KMS-11 (cell line): Measurements from ENCODE around the gene ARHGEF28.

Source experiments
- H2AFZ ChIP-seq: fragments of 200-600 bp; sonication (generic); 2 replicates; pipeline ENCODE4 v1.6.1; 2016; ENCODE audit warnings: antibody characterized with exemption, mixed run types, low read depth
- H3K27ac ChIP-seq: fragments of 200-600 bp; sonication (generic); 2 replicates; pipeline ENCODE4 v1.6.1; 2016; ENCODE audit warnings: mild to moderate bottlenecking, mixed run types
- H3K27me3 ChIP-seq: fragments of 200-600 bp; sonication (generic); 2 replicates; pipeline ENCODE4 v1.6.1; 2017; ENCODE audit warnings: mild to moderate bottlenecking, low read depth, mixed run types, moderate library complexity; ENCODE audit not compliant: insufficient read depth
- H3K36me3 ChIP-seq: fragments of 200-600 bp; sonication (generic); 2 replicates; pipeline ENCODE4 v1.6.1; 2017; ENCODE audit warnings: mild to moderate bottlenecking, mixed run types; ENCODE audit not compliant: insufficient read depth
- H3K4me1 ChIP-seq: fragments of 200-600 bp; sonication (generic); 2 replicates; pipeline ENCODE4 v1.6.1; 2016; ENCODE audit warnings: mild to moderate bottlenecking, low read depth, mixed run types; ENCODE audit not compliant: poor library complexity, severe bottlenecking
- H3K4me2 ChIP-seq: fragments of 200-600 bp; sonication (generic); 2 replicates; pipeline ENCODE4 v1.7.0; 2016; ENCODE audit warnings: mild to moderate bottlenecking, mixed run types
- H3K4me3 ChIP-seq: fragments of 200-600 bp; sonication (generic); IDR thresholded peaks from 2 replicates; pipeline ENCODE4 v1.6.1; 2017; ENCODE audit warnings: low read depth, low read length, mixed read lengths; ENCODE audit not compliant: insufficient read depth
- H3K79me2 ChIP-seq: fragments of 200-600 bp; sonication (generic); 2 replicates; pipeline ENCODE4 v1.6.1; 2016; ENCODE audit warnings: low read depth, mixed run types; ENCODE audit not compliant: insufficient read depth
- H3K9ac ChIP-seq: fragments of 200-600 bp; sonication (generic); 2 replicates; pipeline ENCODE4 v1.6.1; 2016; ENCODE audit warnings: mild to moderate bottlenecking, mixed run types
- H4K20me1 ChIP-seq: fragments of 200-600 bp; sonication (generic); 2 replicates; pipeline ENCODE4 v1.6.1; 2016; ENCODE audit warnings: mild to moderate bottlenecking, mixed run types; ENCODE audit not compliant: insufficient read depth
- TF ChIP-seq, protein P1 (sequence below): fragments of 200-600 bp; sonication (generic); conservative IDR thresholded peaks from 2 replicates; pipeline ENCODE4 v1.6.1; 2017; ENCODE audit warnings: low read depth, mild to moderate bottlenecking, antibody characterized with exemption, low read length, moderate library complexity, mixed read lengths

ARHGEF28 gene

GRCh38 chr5:73974871-73975360 is 348.9 kb downstream of the ARHGEF28 start:
- TF ChIP-seq, protein P1, sequence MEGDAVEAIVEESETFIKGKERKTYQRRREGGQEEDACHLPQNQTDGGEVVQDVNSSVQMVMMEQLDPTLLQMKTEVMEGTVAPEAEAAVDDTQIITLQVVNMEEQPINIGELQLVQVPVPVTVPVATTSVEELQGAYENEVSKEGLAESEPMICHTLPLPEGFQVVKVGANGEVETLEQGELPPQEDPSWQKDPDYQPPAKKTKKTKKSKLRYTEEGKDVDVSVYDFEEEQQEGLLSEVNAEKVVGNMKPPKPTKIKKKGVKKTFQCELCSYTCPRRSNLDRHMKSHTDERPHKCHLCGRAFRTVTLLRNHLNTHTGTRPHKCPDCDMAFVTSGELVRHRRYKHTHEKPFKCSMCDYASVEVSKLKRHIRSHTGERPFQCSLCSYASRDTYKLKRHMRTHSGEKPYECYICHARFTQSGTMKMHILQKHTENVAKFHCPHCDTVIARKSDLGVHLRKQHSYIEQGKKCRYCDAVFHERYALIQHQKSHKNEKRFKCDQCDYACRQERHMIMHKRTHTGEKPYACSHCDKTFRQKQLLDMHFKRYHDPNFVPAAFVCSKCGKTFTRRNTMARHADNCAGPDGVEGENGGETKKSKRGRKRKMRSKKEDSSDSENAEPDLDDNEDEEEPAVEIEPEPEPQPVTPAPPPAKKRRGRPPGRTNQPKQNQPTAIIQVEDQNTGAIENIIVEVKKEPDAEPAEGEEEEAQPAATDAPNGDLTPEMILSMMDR: no peak
- peaks cover 9% of the 10 kb centered on the region for H3K4me1 ChIP-seq
- no peak overlapping the region for H3K4me3 ChIP-seq
- no peaks in the 10 kb centered on the region for H3K27me3 ChIP-seq
- H2AFZ ChIP-seq: no peak overlapping the region
- H3K36me3 ChIP-seq: no peaks in the 10 kb centered on the region
- H3K9ac ChIP-seq: no peak overlapping the region
- no peaks in the 10 kb centered on the region for H3K79me2 ChIP-seq
- H3K27ac ChIP-seq: no peak overlapping the region
- H3K4me2 ChIP-seq: no peak overlapping the region
- H4K20me1 ChIP-seq: no peaks in the 10 kb centered on the region

DNA sequence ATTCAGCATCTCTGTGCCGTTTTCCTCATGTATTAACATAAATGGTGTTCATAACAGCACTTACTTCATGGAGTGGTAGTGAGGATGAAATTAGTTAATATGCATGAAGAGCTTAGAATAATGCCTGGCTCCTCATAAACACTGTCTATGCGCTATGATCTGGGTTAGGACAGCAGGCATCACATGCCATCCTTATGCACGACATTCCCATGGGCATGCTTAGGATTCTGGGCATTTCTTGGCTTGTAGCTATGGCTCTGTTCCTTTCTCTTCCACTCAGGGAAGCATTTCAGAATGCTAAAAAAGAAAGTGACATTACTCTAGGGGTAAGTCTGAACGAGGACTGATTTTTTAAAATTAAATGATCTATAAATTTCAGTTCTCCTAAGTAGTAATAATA is 349.8 kb downstream of the ARHGEF28 start:
- H3K4me2 ChIP-seq: no peak overlapping the region
- no peak overlapping the region for H2AFZ ChIP-seq
- no peak overlapping the region for H3K27ac ChIP-seq
- H3K27me3 ChIP-seq: no peaks in the 10 kb centered on the region
- H3K9ac ChIP-seq: no peak overlapping the region
- H3K36me3 ChIP-seq: no peaks in the 10 kb centered on the region
- peaks cover 9% of the 10 kb centered on the region for H3K4me1 ChIP-seq
- H3K4me3 ChIP-seq: no peak overlapping the region
- H4K20me1 ChIP-seq: no peaks in the 10 kb centered on the region
- TF ChIP-seq, protein P1: no peak
- H3K79me2 ChIP-seq: no peaks in the 10 kb centered on the region

DNA sequence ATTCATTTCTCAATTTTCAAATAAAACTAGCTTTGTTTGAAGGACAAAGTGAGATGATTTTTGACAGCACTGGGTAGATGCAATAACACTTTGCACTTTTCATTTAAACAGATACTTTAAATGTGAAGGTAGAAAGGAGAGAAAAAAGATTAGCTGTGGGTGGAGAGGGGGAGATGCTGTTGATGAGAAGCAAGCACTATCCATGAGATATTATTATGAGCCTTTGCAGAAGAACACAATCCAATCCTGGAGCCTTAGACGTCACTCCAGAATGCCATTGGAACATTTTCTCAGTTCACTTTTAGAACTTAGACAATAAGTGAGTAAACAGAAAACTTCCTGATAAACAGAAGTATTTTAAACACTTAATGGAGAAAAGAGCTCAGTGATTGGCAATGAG is 351.1 kb downstream of the ARHGEF28 start:
- H3K4me3 ChIP-seq: no peak overlapping the region
- no peak overlapping the region for H3K4me2 ChIP-seq
- H2AFZ ChIP-seq: no peak overlapping the region
- no peaks in the 10 kb centered on the region for H3K27me3 ChIP-seq
- no peaks in the 10 kb centered on the region for H4K20me1 ChIP-seq
- no peaks in the 10 kb centered on the region for H3K36me3 ChIP-seq
- peaks cover 9% of the 10 kb centered on the region for H3K4me1 ChIP-seq
- no peak overlapping the region for H3K27ac ChIP-seq
- TF ChIP-seq, protein P1: no peak
- no peak overlapping the region for H3K9ac ChIP-seq
- H3K79me2 ChIP-seq: no peaks in the 10 kb centered on the region

DNA sequence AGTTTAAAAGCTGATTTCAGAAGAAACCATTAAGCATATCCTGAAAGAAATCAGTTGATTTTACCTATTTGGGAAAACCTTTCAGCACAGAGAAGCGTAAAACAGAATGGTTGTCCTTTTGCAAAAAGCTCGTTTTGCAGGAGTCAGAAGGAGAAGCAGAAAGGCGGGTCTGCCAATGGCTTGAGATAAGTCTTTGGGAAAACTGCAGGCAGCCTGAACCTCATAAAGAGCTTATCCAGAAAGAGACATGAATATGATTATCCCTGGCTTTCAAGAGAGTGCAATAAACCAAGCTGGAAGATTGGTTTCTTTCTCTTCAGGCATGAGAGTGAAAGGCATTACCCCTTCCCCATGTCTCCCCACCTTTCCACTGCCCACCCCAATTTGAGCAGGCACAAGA is 353.3 kb downstream of the ARHGEF28 start:
- TF ChIP-seq, protein P1: no peak
- Histone ChIP-seq H3K4me1 (peaks cover 9% of the 10 kb centered on the region), H3K9ac (no peak overlapping the region), H3K27me3 (no peaks in the 10 kb centered on the region), H3K79me2 (no peaks in the 10 kb centered on the region), H4K20me1 (no peaks in the 10 kb centered on the region), H2AFZ (no peak overlapping the region), H3K36me3 (no peaks in the 10 kb centered on the region), H3K27ac (no peak overlapping the region), H3K4me2 (no peak overlapping the region), H3K4me3 (no peak overlapping the region)
